ENCODE results near the gene ADCY10.

Gene ADCY10

GRCh38 chr1:167842872-167843271 is 71.1 kb downstream of the ADCY10 start:
- TF ChIP-seq TAF1 (IDR thresholded peaks at IDR 0.05; ENCODE audit: borderline replicate concordance, insufficient read depth, low read length) (no peak), REST (IDR thresholded peaks at IDR 0.05; ENCODE audit: insufficient read depth in 1 of 2, low read depth in 2 of 2, low read length in 2 of 2) (no peak), SIN3A (IDR thresholded peaks at IDR 0.05; ENCODE audit: borderline replicate concordance, insufficient read depth, low read length) (no peak), FOXP2 (optimal IDR thresholded peaks at IDR 0.05; ENCODE audit: borderline replicate concordance, extremely low read depth, extremely low read length, insufficient read depth) (no peak), POLR2AphosphoS5 (IDR thresholded peaks at IDR 0.05; ENCODE audit: low read depth, low read length) (no peak)

- TF ChIP-seq REST (IDR thresholded peaks at IDR 0.05; ENCODE audit: insufficient read depth in 1 of 2, low read depth in 2 of 2, low read length in 2 of 2): no peak
- TF ChIP-seq TAF1 (IDR thresholded peaks at IDR 0.05; ENCODE audit: borderline replicate concordance, insufficient read depth, low read length): no peak
- TF ChIP-seq POLR2AphosphoS5 (IDR thresholded peaks at IDR 0.05; ENCODE audit: low read depth, low read length): no peak
- TF ChIP-seq SIN3A (IDR thresholded peaks at IDR 0.05; ENCODE audit: borderline replicate concordance, insufficient read depth, low read length): no peak
- TF ChIP-seq FOXP2 (optimal IDR thresholded peaks at IDR 0.05; ENCODE audit: borderline replicate concordance, extremely low read depth, extremely low read length, insufficient read depth): no peak
Observed at GRCh38 chr1:167841530-167841929, 72.4 kb downstream of the ADCY10 start.

DNA sequence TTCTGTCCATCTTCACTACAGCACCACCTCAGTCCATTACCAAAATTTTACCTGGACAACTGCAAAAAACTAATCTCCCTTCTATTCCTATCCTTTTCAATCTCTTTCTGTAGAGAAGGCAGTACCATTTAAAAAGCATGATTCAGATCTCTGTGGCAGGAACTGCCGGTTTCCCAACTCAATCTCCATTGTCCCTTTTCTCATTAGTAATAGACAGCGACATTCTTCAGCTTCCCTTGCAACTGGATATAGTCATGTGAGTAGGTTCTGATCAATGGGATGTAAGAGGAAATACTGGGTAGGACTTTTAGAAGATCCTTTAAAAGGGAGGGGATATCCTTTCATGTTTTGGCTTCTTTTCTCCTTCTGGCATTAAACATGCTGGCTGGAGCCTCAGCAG is 74.9 kb downstream of the ADCY10 start:
- TF ChIP-seq POLR2AphosphoS5 (IDR thresholded peaks at IDR 0.05; ENCODE audit: low read depth, low read length) (no peak), REST (IDR thresholded peaks at IDR 0.05; ENCODE audit: insufficient read depth in 1 of 2, low read depth in 2 of 2, low read length in 2 of 2) (no peak), TAF1 (IDR thresholded peaks at IDR 0.05; ENCODE audit: borderline replicate concordance, insufficient read depth, low read length) (no peak), SIN3A (IDR thresholded peaks at IDR 0.05; ENCODE audit: borderline replicate concordance, insufficient read depth, low read length) (no peak), FOXP2 (optimal IDR thresholded peaks at IDR 0.05; ENCODE audit: borderline replicate concordance, extremely low read depth, extremely low read length, insufficient read depth) (no peak)

DNA sequence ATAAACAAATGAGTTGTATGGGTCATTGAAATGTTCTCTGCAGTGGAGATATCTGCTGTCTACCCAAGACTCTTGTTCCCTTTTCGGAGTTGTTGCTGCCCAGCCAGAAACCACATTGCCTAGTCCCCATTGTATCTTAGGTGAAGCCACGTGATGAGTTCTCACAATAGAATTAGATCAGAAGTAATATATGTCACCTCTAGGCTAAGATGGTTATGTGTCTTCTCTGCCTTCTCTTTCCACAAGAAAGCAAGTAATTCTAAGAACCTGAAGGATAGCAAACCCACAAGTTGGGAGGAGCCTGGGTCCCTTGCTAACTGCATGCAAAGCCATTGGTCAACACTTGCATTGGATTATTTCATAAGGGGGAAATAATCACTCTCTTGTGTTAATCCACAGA is 76.6 kb downstream of the ADCY10 start:
- TF ChIP-seq TAF1 (IDR thresholded peaks at IDR 0.05; ENCODE audit: borderline replicate concordance, insufficient read depth, low read length): no peak
- TF ChIP-seq FOXP2 (optimal IDR thresholded peaks at IDR 0.05; ENCODE audit: borderline replicate concordance, extremely low read depth, extremely low read length, insufficient read depth): no peak
- no peak for TF ChIP-seq POLR2AphosphoS5 (IDR thresholded peaks at IDR 0.05; ENCODE audit: low read depth, low read length)
- no peak for TF ChIP-seq REST (IDR thresholded peaks at IDR 0.05; ENCODE audit: insufficient read depth in 1 of 2, low read depth in 2 of 2, low read length in 2 of 2)
- TF ChIP-seq SIN3A (IDR thresholded peaks at IDR 0.05; ENCODE audit: borderline replicate concordance, insufficient read depth, low read length): no peak

DNA sequence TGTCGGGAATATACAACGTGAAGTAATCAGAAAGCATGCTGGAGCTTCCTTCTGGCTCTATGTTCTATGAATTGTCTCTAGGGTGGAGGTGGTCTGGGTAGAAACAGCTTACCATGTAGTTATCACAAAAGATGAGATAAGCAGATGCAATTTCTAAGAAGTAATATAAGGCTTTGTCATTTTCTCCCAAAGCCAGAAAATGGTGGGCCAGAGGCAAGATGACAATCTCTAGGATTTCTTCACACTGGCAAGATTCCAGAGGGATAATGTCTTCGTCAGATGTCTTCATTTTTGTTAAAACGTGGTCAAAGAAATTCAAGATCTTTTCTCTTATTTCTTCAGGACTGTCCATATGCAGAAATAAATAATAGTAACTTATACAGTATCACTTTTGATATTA is 77.7 kb downstream of the ADCY10 start:
- TF ChIP-seq TAF1 (IDR thresholded peaks at IDR 0.05; ENCODE audit: borderline replicate concordance, insufficient read depth, low read length) (no peak), FOXP2 (optimal IDR thresholded peaks at IDR 0.05; ENCODE audit: borderline replicate concordance, extremely low read depth, extremely low read length, insufficient read depth) (no peak), SIN3A (IDR thresholded peaks at IDR 0.05; ENCODE audit: borderline replicate concordance, insufficient read depth, low read length) (no peak), POLR2AphosphoS5 (IDR thresholded peaks at IDR 0.05; ENCODE audit: low read depth, low read length) (no peak), REST (IDR thresholded peaks at IDR 0.05; ENCODE audit: insufficient read depth in 1 of 2, low read depth in 2 of 2, low read length in 2 of 2) (no peak)
